Right kidney (tissue), 9 donors: Measurements from ENCODE around the gene TRNP1.
"Not testable (repeated sequence)": the region's sequence is repeated elsewhere in the genome, so short reads cannot be mapped to it uniquely, and the experiment has no call there.

Experiments used
- DNase-seq: peaks from one replicate; pipeline ENCODE4 v3.0.0-alpha.2; 2016
- long read RNA-seq, 8 donors: transcript quantifications; one replicate each; lab custom pipeline, GENCODE V29; 2026

Gene TRNP1, protein sequence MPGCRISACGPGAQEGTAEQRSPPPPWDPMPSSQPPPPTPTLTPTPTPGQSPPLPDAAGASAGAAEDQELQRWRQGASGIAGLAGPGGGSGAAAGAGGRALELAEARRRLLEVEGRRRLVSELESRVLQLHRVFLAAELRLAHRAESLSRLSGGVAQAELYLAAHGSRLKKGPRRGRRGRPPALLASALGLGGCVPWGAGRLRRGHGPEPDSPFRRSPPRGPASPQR
- long read RNA-seq, donor 1, partial matches to known transcripts, result 0 of 5 reads
- long read RNA-seq, donor 1, other reads (novel, unspliced or antisense), result 0 of 5 reads
- long read RNA-seq, donor 2, partial matches to known transcripts, result 0 of 3 reads
- long read RNA-seq, donor 2, other reads (novel, unspliced or antisense), result 0 of 3 reads
- long read RNA-seq, donor 3, partial matches to known transcripts, result 0 of 4 reads
- long read RNA-seq, donor 3, other reads (novel, unspliced or antisense), result 0 of 4 reads
- long read RNA-seq, donor 4, partial matches to known transcripts, result 0 of 1 reads
- long read RNA-seq, donor 4, other reads (novel, unspliced or antisense), result 0 of 1 reads
- long read RNA-seq, donor 5, partial matches to known transcripts, result 0 of 4 reads
- long read RNA-seq, donor 5, other reads (novel, unspliced or antisense), result 0 of 4 reads
- long read RNA-seq, donor 6, partial matches to known transcripts, result 0 of 5 reads
- long read RNA-seq, donor 6, other reads (novel, unspliced or antisense), result 0 of 5 reads
- long read RNA-seq, donor 7, transcript TRNP1-201 (2 exons, 1,958 nt), result major isoform, 5 of 5 reads
- long read RNA-seq, donor 7, partial matches to known transcripts, result 0 of 5 reads
- long read RNA-seq, donor 7, other reads (novel, unspliced or antisense), result 0 of 5 reads
- long read RNA-seq, donor 8, partial matches to known transcripts, result 0 of 1 reads
- long read RNA-seq, donor 8, other reads (novel, unspliced or antisense), result 0 of 1 reads

DNA sequence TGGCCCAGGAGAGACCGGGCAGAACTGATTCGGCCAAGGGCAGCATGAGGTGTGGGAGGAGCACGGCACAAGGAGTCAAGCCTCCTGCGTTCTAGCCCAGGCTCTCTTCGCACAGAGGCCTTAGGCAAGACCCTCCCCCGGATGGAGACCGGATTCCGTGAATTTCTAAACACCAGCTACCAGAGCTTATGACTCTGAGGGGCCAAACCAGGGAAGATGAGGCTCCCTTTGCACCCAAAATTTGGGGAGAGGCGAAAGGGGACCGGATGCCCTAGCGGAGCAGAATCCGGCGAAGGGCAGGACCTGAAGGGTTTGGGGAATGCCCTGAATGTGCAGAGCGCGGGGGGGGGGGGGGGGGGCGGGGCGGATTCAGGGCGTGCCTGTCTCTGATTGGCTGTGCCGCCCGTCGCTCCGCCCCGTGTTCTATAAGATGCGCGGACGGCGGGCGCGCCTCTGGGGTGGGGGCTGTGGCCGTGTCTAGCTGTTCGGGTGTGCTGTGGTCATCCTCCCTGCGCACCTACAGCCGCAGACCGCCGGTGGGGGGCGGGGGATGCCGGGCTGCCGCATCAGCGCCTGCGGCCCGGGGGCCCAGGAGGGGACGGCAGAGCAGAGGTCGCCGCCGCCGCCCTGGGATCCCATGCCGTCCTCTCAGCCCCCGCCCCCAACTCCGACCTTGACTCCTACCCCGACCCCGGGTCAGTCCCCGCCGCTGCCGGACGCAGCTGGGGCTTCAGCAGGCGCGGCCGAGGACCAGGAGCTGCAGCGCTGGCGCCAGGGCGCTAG lies at the start of gene TRNP1:
Gene TRNP1 (plus strand): TSS at position 456 of the 783 bp plus-strand sequence. CDS start 95 bp downstream, at position 551.
- peak; percentile 78 for DNase-seq

DNA sequence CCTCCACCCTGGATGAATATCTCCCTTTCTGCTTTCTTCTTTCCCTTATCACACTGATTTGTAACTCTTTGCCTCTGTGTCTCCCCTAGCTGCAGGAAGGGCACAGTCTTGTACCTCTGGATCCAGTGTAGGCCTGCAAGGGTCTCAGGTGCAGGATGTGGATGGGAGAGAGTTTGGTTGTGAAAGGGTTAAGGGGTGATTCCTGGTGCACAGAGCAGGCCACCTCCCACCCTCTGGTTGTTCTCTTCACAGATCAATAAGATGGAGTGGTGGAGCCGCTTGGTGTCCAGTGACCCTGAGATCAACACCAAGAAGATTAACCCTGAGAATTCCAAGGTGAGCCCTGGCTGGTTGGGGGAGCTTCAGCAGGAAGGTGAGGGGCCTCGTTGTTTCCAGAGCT lies 48.4 kb upstream of the TRNP1 start:
- DNase-seq, result no peak

DNA sequence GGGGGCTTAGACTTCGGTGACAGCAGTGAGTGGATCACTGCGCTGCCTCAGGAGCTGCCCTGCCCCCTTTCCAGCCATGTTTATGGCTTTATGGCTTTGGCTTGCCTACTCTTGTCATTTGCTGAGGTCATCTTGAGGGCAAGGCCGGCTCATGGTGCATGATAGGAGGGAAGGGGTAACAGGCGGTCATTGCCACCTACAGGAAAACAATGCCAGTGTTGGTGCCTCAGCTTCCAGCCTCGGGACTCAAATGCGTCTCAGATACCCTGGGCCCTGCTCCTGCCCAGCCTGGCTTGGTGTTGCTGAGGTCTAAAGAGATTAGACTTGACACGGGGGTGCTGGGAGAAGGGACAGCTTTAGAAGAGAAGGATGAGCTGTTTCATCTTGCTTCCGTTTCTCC lies 47.8 kb upstream of the TRNP1 start:
- DNase-seq, result no peak

DNA sequence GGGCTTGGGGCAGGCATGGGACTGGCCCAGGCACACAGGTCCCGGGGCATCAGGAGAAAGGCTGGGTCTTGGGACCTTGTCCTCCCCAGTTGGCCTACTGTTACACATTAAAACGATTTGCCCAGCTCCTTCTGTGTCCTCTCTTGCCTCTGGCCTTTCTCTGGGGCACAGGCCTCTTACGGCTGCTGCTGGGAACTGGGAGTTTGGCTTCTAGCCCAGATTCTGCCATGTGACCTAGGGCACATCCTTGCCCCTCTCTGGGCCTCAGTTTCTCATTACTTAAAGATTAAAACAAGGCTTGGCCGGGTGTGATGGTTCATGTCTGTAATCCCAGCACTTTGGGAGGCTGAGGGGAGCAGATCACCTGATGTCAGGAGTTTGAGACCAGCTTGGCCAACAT lies 47.2 kb upstream of the TRNP1 start:
- no peak for DNase-seq

DNA sequence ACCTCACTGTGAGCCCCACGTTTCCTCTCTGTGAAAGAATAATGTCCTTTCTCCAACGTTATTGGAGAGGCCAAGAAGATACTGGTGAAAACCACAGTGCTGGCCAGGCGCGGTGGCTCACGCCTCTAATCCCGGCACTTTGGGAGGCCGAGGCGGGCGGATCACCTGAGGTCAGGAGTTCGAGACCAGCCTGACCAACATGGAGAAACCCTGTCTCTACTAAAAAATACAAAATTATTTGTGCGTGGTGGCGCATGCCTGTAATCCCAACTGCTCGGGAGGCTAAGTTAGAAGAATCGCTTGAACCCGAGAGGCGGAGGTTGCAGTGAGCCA lies 44.8 kb upstream of the TRNP1 start:
- DNase-seq, result not testable (repeated sequence)

DNA sequence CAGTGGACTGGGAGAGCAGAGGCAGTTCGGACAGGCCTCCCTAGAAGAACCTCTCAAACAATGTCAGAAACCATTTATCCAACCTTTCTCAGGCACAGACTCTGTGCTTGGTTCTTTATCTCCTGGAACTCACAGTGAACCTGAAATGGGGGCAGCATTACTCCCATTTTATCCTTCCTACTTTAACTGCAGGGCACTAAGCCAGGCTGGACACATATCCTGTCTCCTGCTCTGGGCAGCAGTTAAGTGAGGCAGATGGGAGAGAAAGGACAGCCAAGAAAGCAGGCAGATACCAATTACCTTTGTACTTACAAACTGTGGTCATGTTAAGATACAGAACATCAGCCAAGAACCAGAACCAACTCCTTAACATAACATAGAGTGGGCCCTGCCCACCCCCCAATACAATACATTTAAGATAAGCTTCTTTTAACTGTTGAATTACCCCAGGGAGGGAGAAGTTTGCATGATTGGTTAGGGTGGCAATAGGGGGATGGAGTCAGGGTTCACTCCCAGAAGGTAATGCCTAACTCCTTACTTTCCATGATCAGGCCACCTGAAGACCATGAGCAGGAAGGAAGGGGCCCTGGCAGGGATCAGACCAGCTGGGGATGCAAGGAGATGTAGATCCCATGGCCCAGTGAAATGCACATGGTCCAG lies 44.1 kb upstream of the TRNP1 start:
- DNase-seq, result no peak

DNA sequence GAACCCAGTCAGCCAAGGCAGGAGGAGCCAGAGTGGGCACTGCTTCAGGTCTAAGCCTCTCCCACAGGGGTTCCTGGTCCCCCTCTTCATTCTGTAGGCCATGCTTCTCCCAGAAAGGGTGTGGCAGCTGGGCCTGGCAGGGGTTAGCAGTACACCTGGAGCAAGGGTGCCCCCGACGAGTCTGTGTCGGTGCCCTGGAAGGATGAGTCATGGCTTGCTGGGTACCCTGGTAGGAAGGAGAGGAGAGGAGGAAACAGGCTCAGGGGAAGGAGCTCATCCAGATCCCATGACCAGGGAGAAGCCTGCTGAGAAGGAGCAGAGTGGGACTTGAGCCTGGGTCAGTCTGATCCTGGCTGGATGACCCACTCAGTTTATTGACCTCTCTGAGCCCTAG lies 43.6 kb upstream of the TRNP1 start:
- DNase-seq, result no peak

DNA sequence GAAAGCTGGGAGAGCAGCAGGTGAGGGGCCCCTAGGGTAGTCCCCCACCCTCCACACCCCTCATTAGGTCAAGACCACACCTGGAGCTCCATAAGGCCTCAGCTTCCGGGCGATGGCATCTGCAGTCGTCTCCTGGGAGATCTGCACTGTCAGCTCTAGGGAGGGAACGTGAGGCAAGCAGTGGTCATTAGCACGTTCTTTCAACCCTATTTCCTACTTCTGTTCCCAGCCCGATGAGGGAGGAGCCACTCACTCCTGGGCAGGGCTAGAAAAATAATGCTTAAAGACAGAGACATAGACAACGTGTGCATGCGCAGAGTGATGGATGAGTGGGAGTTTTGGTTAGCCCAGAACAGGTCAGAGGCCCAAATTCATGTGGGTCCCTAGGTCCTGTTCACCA lies 42.9 kb upstream of the TRNP1 start:
- DNase-seq, result no peak

DNA sequence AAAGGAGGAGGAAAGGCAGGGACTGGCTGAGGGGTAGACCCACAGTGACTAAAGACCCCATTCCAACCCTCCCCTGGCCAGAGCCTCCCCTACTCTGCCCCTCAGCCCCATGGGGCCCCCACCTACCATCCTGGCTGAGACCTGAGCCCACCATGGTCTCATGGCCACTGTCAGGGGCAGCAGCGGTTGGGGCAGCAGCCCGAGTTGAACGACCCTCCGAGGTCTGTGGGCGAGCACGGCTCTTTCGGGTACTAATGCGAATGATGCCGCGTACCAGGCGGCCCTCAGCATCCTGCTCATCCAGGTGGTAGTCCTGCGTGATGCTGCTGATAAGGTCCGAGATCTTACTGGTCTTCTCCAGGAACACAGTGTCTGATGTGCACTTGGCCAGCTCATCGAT lies 42.3 kb upstream of the TRNP1 start:
- no peak for DNase-seq

DNA sequence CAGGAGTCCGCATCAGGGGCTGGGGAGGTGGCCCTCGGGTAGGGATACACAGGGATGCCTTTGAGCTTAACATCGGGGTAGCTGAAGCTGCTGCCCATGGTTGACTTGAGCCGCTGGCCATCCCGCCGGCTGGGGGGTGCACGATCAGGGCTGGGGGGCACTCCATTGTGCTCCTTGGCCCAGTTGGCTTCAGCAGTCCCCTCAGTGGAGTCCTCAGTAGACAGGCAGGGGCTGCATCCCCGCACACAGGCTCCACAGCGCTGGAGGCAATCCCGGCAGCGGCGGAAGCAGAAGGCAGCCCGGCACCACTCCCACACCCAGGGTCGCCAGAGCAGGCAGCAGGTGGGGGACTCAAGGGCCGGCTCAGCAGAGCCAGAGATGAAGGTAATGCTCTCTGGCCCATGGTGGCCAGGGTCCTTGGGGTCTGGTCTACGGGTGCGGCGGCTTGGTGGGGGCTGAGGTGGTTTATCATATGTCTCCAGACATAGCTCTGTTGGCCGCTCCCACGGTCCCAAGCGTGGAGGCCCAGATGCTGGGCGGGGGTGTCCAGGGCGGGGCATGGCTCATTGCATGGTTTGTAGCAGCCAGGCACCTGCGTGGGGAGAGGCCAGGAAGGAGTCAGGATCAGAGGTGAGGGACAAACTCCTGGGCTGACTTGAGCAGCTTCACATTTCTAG lies 41.5 kb upstream of the TRNP1 start:
- DNase-seq, result no peak

DNA sequence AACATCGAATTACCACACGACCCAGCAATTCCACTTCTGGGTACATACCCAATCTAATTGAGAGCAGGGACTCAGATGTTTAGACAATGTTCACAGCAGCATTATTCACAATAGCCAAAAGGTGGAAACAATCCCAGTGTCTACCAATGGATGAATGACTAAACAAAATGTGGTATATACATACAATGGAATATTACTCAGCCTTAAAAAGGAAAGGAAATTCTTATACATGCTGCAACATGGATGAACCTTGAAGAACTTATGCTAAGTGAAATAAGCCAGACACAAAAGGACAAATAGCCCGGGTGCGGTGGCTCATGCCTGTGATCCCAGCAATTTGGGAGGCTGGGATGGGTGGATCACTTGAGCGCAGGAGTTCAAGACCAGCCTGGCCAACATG lies 40.1 kb upstream of the TRNP1 start:
- DNase-seq, result no peak

DNA sequence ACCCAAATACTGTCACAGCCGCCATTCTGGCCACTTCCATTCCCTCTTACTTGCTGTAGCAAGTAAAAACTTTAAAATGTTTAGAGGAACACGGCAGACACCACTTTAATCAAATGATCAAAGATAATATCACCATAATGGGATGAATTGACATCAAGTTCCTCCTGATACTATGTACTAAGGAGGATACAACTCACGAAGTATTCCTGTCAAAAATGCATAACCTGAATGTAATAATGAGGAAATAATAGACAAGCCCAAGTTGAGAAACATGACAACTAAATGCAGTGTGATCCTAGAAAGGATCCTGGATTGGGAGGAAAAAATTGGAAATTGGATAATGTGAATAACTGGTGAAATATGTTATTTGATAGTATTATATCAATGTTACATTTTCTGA lies 37.2 kb upstream of the TRNP1 start:
- DNase-seq, result no peak

DNA sequence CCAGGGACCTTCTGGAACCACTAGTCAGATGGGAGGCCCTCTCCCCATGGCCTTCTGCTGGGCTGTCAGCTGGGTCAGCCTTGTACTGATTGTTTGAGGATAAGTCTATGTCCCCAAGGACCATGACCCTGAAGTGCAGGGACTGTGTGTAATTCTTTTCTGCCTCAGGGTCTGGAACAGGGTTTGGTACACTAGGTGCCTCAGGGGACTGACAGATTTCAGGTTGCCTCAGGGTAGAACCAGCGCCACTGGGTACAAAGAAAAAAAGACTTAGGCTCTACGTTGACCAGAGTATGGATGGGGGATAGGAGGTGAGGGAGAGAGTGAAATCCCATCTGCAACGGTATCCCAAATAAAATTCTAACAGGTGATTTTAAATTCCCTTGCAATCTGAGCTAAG lies 36.2 kb upstream of the TRNP1 start:
- DNase-seq, result no peak

DNA sequence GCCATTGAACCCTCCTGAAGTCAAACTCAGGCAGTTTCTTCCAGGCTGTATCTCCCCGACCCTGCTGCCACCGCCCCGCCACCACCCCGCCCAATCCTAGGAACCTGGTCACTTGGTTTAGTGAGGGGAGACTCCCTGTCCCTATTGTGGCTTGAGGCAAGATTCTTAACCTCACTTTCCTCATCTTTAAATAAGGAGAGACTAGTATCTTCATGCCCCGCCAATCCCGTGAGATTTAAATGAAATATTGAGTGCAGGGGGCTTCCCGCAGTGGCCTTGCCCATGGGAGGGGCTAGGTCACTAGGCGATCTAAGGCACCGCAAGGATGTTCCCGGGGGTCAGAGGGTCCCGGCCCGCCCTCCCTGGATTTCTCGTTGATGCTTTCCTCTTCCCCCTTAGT lies 34.2 kb upstream of the TRNP1 start:
- DNase-seq, result no peak

DNA sequence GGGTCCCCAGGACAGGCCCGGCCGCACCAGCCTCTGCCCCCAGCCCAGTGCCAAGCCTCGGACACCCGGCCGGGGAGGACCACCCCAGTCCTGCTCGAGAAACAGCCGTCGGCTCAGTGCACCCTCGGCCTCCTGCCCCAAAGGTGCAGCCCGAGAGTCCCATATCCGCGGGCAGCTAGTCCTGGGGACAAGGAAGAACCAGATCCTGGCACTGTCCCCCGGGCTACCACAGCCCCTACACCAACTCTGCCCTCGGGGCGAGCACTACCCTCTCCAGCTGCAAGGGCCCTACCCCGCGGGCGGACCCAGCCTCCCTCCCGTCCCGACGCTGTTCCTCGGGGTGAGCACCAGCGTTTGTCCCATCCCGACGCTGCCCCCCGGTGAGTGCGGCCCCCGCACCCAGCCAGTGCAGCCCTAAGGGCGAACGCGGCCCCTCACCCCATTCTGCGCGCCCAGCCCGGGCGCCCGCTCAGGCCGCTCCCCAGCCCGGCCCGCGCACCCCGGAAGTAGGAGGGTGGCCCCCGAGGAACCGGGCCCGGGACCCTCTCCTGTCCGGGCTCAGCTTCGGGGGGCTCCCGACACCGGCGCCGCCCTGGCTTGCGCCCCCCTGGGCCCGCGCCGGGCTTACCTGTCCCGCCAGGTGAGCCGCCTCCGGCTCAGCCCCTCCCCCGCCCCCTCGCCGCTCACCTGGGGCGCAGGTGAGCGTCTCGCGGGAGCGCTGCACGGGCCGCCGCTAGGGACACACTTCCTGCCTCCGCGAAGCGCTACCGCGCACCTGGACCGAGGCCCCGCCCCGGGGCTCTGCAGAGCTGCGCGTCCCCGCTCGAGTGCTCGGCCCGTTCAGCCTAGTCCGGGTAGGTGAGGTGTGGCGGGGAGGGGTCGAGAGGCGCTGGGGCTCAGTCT lies 33.5 kb upstream of the TRNP1 start, which contains the start of gene KDF1:
Gene KDF1 (minus strand): TSS at position 747 of the 903 bp plus-strand sequence. CDS start 8,088 bp downstream, outside the sequence.
- DNase-seq, result peak; percentile 70

DNA sequence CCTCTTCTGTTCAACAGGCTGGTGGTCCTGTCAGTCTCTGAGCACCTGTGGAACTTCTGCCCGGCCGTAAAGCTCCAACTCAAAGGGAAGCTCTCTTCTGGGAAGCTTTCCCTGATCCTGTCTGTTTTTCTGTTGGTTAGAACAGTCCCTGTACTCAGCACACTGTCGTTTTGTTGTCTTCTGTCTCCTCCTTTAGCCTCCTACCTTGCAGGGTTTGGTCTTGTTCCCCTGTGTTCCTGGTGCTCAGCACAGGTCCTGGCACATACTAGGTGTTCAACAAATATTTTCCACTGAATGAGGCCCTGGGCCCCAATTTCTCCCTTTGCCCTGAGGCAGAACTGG lies 32.9 kb upstream of the TRNP1 start:
- no peak for DNase-seq

DNA sequence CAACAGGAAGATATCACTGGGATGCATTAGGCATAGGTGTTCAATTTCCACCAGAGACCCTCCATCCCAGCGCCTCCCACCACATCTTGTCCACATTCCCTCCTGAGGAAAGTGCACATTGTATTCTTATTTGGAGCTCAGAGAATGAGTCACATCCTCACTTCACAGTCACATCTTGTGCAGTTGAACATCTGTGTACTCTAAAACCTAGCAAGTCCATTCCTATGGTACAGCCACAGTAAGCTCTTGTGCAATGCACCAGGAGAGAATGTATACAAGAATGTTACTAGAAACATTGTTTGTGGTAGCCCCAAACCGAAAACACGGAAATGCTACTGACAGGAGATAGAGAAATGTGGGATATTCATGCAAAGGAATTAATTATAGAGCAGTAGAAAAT lies 31.7 kb upstream of the TRNP1 start:
- no peak for DNase-seq

DNA sequence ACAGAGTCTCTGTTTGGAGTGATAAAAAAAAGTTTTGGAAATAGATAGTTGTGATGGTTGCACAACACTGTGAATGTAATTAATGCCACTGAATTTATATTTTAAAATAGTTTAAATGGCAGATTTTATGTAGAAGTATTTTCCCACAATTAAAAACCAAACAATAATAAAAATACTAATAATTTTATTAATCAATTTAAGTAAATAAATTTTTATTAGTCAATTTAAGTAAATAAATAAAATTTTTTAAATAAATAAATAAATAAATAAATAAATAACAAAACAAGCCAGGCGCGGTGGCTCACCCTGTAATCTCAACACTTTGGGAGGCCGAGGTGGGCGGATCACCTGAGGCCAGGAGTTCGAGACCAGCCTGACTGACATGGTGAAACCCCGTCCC lies 28.3 kb upstream of the TRNP1 start:
- no peak for DNase-seq

DNA sequence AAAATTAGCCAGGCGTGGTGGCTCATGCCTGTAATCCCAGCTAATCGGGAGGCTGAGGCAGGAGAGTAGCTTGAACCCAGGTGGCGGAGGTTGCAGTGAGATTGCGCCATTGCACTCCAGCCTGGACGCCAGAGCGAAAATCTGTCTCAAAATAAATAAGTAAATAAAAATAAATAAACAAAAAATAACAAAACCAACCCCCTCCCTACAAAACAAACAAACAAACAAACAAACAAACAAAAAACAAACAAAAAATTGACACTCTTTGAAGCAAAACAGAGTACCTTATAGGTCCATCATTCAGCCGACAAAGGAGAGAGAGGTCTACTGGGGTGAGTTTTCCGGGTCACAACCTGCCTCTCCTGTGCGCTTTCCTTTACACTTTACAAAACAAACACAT lies 27.9 kb upstream of the TRNP1 start:
- DNase-seq, result no peak

DNA sequence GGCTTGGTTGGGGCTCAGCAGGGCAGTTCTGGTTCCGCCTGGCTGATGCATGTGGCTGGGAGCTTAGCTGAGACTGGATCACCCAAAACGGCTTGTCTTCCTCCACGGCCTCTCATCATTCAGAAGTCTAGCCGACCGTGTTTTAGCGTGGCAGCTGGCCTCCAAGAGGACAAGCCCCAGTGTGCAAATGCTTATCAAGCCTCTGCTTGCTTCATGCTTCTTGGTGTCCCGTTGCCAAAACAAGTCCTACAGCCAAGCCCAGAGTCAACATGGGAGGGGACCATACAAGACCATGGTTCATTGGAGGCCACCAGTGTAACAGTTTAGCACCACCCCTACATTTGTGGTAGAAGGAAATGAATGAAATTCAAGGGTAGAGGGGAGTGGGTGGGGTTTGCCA lies 22.7 kb upstream of the TRNP1 start:
- DNase-seq, result no peak

DNA sequence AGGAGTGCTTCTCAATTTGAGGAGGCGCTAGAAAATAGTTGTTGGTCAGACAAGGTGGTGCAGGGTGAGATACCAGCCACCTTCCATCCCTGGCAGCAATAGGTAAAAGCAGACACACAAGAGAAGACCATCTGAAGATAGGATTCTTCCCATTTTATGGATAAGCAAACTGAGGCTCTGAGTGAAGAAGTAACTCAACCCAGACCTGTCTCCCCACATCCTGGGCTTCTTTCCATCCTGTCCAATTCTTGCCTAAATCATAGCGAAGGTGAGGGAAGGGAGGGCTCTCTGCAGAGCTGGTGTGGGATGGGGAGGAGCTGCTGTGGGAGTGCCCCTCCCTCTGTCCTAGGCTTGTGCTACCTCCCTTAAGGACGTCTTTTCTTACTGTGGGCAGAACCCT lies 21.9 kb upstream of the TRNP1 start:
- DNase-seq, result no peak
